Measurements from ENCODE around the gene RNF169. TPM values are rescaled to one million over a fixed set of nuclear protein-coding genes. Genes with fewer than 3 reads are reported as not detected.

RNF169 gene
- total and polyA plus RNA-seq, 4 donors, result 4.4 to 34.8 (median 12.7) TPM

DNA sequence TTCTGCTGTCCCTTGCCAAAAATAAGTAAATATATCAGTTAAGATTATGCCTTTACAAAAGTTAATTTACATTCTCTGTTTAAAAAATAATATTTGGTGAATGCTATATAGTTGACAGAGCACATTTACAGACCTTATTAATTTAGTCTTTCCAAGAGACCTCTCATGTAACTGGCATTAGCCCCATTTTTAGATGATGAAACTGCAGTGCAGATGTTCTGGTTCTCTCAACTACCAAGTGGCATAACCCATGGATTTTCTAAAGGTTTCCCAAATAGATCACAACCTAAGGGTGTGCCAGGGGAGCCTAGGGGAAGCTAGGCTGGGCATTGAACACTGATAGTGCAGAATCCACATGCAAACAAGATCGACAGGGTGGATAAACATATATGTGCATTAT lies 88.5 kb downstream of the RNF169 start:
- peaks cover 22 to 52% (median 33%) of the 10 kb centered on the region in 4 donors for H3K36me3 ChIP-seq (ENCODE audit: control insufficient read depth in 4 of 4, insufficient read depth in 4 of 4, low read length in 4 of 4)
- H3K4me3 ChIP-seq, result no peak overlapping the region
- ATAC-seq (ENCODE audit: insufficient read depth, low FRiP score), result no peak
- no peak overlapping the region for H3K9ac ChIP-seq (ENCODE audit: insufficient read depth in 1 of 2, low read length in 2 of 2)
- no peaks in the 10 kb centered on the region for H3K9me3 ChIP-seq (ENCODE audit: control insufficient read depth in 4 of 4, insufficient read depth in 3 of 4, low read length in 3 of 4)
- WGBS, 2 donors, result 96 to 100% methylated on average over 1 of the region's 1 CpG
- no peak overlapping the region for H3K27ac ChIP-seq (ENCODE audit: low read depth in 1 of 2, low read length in 1 of 2)
- TF ChIP-seq, protein P1, sequence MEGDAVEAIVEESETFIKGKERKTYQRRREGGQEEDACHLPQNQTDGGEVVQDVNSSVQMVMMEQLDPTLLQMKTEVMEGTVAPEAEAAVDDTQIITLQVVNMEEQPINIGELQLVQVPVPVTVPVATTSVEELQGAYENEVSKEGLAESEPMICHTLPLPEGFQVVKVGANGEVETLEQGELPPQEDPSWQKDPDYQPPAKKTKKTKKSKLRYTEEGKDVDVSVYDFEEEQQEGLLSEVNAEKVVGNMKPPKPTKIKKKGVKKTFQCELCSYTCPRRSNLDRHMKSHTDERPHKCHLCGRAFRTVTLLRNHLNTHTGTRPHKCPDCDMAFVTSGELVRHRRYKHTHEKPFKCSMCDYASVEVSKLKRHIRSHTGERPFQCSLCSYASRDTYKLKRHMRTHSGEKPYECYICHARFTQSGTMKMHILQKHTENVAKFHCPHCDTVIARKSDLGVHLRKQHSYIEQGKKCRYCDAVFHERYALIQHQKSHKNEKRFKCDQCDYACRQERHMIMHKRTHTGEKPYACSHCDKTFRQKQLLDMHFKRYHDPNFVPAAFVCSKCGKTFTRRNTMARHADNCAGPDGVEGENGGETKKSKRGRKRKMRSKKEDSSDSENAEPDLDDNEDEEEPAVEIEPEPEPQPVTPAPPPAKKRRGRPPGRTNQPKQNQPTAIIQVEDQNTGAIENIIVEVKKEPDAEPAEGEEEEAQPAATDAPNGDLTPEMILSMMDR (IDR thresholded peaks at IDR 0.05; ENCODE audit: control extremely low read depth, extremely low read depth), result no peak
- H3K4me1 ChIP-seq (ENCODE audit: control insufficient read depth in 5 of 5, insufficient read depth in 5 of 5, low read length in 5 of 5), result no peaks in the 10 kb centered on the region
- DNase-seq, result no peak
- no peaks in the 10 kb centered on the region for H3K27me3 ChIP-seq (ENCODE audit: control insufficient read depth in 3 of 3, insufficient read depth in 3 of 3, low read length in 2 of 3)

DNA sequence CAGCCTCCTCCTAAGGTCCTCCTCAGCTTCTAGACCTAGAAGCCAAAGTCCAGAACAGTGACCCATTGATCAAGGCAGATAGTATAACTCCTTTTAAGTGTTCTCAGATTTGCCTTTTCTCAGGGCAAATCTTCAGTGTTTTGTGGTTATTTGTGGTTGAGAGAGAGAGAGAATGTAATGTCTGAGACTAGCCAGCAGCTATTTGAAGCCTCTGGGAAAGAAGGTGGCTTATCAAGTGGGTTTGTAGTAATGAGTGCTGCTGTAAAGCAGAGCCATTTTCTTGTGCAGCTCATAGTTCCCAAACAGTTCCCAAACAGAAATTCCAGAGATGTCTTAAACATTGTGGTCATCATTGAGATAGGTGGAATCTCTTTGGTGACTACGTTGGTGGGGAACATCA lies 89.5 kb downstream of the RNF169 start:
- Histone ChIP-seq H3K9me3 (ENCODE audit: control insufficient read depth in 4 of 4, insufficient read depth in 3 of 4, low read length in 3 of 4) (no peaks in the 10 kb centered on the region), H3K27ac (ENCODE audit: low read depth in 1 of 2, low read length in 1 of 2) (no peak overlapping the region), H3K36me3 (ENCODE audit: control insufficient read depth in 4 of 4, insufficient read depth in 4 of 4, low read length in 4 of 4) (peaks cover 27 to 59% (median 40%) of the 10 kb centered on the region in 4 donors), H3K27me3 (ENCODE audit: control insufficient read depth in 3 of 3, insufficient read depth in 3 of 3, low read length in 2 of 3) (no peaks in the 10 kb centered on the region), H3K9ac (ENCODE audit: insufficient read depth in 1 of 2, low read length in 2 of 2) (no peak overlapping the region), H3K4me3 (no peak overlapping the region), H3K4me1 (ENCODE audit: control insufficient read depth in 5 of 5, insufficient read depth in 5 of 5, low read length in 5 of 5) (peaks cover 0 to 3% (median 0%) of the 10 kb centered on the region in 5 donors)
- WGBS, 2 donors, result 92 to 98% methylated on average over 1 of the region's 1 CpG
- ATAC-seq (ENCODE audit: insufficient read depth, low FRiP score), result no peak
- TF ChIP-seq, protein P1 (IDR thresholded peaks at IDR 0.05; ENCODE audit: control extremely low read depth, extremely low read depth), result no peak
- no peak for DNase-seq

DNA sequence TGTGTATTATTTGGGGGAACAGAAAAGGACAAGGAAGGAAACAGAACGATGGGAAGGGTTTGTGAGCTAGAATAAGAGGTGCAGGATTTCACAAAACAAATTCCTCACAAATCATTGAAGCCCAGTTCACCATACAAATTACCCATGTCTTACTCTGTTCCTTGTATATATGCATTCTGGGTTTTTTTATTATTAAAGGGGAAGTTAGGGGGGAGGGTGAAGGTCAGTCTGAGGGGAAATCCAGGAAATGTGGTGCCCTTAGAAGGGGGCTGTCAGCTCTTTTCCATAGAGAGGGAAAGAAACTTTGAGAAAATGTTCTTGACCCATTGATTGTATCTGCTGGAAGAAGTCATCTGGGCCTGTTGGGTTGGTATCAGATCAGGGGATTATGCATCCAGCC lies 90.8 kb downstream of the RNF169 start:
- 39 to 65% methylated on average over 1 of the region's 1 CpG for WGBS, 2 donors
- no peak for ATAC-seq (ENCODE audit: insufficient read depth, low FRiP score)
- Histone ChIP-seq H3K4me1 (ENCODE audit: control insufficient read depth in 5 of 5, insufficient read depth in 5 of 5, low read length in 5 of 5) (peaks cover 0 to 6% (median 0%) of the 10 kb centered on the region in 5 donors), H3K4me3 (no peak overlapping the region), H3K36me3 (ENCODE audit: control insufficient read depth in 4 of 4, insufficient read depth in 4 of 4, low read length in 4 of 4) (peaks cover 31 to 63% (median 43%) of the 10 kb centered on the region in 4 donors), H3K9ac (ENCODE audit: insufficient read depth in 1 of 2, low read length in 2 of 2) (no peak overlapping the region), H3K9me3 (ENCODE audit: control insufficient read depth in 4 of 4, insufficient read depth in 3 of 4, low read length in 3 of 4) (no peaks in the 10 kb centered on the region), H3K27ac (ENCODE audit: low read depth in 1 of 2, low read length in 1 of 2) (no peak overlapping the region), H3K27me3 (ENCODE audit: control insufficient read depth in 3 of 3, insufficient read depth in 3 of 3, low read length in 2 of 3) (no peaks in the 10 kb centered on the region)
- TF ChIP-seq, protein P1 (IDR thresholded peaks at IDR 0.05; ENCODE audit: control extremely low read depth, extremely low read depth), result no peak
- no peak for DNase-seq

DNA sequence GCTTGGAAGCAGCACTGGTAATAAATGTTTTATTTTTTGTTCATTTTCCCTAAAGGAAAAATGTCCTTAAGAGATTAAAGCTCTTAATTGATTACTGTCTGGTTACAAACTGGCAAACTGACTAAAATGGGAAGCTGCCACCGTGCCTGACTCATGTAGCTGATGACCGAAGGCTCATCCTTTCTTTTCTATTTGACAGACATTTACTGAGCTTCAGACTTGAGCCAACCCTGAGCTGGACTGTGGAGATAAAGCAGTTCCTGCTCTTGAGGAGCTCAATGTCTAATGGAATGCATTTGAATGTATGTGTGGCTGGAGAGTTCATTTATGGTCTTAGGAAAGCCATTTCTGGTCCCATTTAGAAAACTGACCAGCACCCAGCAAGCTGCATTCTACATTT lies 91.3 kb downstream of the RNF169 start:
- ATAC-seq (ENCODE audit: insufficient read depth, low FRiP score), result no peak
- WGBS, 2 donors, result 68 to 77% methylated on average over 2 of the region's 2 CpGs
- Histone ChIP-seq H3K9ac (ENCODE audit: insufficient read depth in 1 of 2, low read length in 2 of 2) (no peak overlapping the region), H3K27ac (ENCODE audit: low read depth in 1 of 2, low read length in 1 of 2) (no peak overlapping the region), H3K4me1 (ENCODE audit: control insufficient read depth in 5 of 5, insufficient read depth in 5 of 5, low read length in 5 of 5) (peaks cover 0 to 6% (median 0%) of the 10 kb centered on the region in 5 donors), H3K36me3 (ENCODE audit: control insufficient read depth in 4 of 4, insufficient read depth in 4 of 4, low read length in 4 of 4) (peaks cover 34 to 59% (median 42%) of the 10 kb centered on the region in 4 donors), H3K4me3 (no peak overlapping the region), H3K9me3 (ENCODE audit: control insufficient read depth in 4 of 4, insufficient read depth in 3 of 4, low read length in 3 of 4) (no peaks in the 10 kb centered on the region), H3K27me3 (ENCODE audit: control insufficient read depth in 3 of 3, insufficient read depth in 3 of 3, low read length in 2 of 3) (no peaks in the 10 kb centered on the region)
- DNase-seq, result no peak
- TF ChIP-seq, protein P1 (IDR thresholded peaks at IDR 0.05; ENCODE audit: control extremely low read depth, extremely low read depth), result no peak
